ENCODE data around the gene SLC7A4.
"Not testable (repeated sequence)": the region's sequence is repeated elsewhere in the genome, so short reads cannot be mapped to it uniquely, and the experiment has no call there.

The SLC7A4 gene

DNA sequence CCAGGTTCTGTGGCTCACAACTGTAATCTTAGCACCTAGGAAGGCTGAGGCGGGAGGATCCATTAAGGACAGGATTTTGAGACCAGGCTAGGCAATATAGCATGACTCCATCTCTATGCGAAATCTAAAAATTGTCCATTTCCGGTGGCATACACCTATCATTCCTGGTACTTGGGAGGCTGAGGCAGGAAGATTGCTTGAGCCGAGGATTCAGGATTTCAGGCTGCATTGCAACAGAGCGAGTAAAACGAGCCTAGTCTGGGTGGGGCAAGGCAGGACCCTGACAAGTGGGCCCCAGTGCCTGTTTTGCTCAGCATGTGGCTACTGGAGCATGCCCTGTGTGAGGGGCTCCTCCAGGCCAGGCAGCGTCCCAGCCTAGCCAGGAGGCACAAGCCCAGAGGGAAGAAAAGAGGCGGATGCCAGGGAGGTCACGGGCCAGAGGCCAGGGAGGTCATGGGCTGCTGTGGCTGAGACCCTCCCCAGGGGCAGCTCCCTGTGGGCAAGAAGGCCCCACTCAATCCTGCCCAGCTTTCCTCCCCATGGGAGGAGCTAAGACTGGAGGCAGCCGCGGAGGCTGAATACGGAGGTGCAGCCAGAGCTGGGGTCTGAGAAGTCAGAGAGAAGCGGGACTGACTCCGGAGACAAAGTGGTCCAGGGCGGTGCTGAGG, 21.8 kb upstream of the SLC7A4 start:
- no peak for DNase-seq (ENCODE audit: low spot score)
- in situ Hi-C loops (cut with MboI; ENCODE audit: low sequenced_read_pairs, unreplicated experiment): no loop called here

GRCh38 chr22:21052715-21053459, 20.5 kb upstream of the SLC7A4 start:
- in situ Hi-C loops (cut with MboI; ENCODE audit: low sequenced_read_pairs, unreplicated experiment): no loop called here
- no peak for DNase-seq (ENCODE audit: low spot score)
- TF ChIP-seq CTCF (IDR thresholded peaks at IDR 0.05; ENCODE audit: borderline replicate concordance, control extremely low read depth, extremely low read depth, insufficient read depth, missing control alignments): no peak

More for the DNA sequence above, 21.8 kb upstream of the SLC7A4 start:
- no peak for TF ChIP-seq CTCF (IDR thresholded peaks at IDR 0.05; ENCODE audit: borderline replicate concordance, control extremely low read depth, extremely low read depth, insufficient read depth, missing control alignments)

DNA sequence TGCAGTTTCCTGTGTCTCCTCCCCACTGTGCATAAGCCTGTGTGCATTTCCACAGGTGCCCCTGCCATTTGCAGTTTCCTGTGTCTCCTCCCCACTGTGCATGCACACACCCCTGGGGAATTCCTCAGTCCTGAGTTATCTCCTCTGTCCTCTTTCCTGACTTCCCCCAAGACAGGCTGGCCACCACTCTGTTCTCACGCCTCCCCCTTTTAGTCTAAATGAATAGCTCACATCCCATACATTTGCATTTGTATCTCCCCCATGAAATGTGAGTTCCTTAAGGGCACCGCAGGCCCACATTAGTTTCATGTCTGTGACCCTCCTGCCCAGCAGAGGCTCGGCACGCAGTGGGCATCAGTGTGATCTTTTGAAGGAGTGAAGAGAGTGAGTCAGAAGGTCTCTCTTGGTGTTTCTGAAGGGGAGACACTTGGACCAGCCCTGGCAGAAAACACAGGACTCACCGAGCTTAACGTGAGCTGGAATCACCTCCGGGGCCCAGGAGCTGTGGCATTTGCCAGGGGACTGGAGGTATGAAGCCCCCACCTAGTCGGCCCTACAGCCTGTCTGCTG, 19.6 kb upstream of the SLC7A4 start:
- DNase-seq (ENCODE audit: low spot score): no peak
- TF ChIP-seq CTCF (IDR thresholded peaks at IDR 0.05; ENCODE audit: borderline replicate concordance, control extremely low read depth, extremely low read depth, insufficient read depth, missing control alignments): no peak
- in situ Hi-C loops (cut with MboI; ENCODE audit: low sequenced_read_pairs, unreplicated experiment): no loop called here

GRCh38 chr22:21051145-21051830, 18.9 kb upstream of the SLC7A4 start:
- in situ Hi-C loops (cut with MboI; ENCODE audit: low sequenced_read_pairs, unreplicated experiment): no loop called here
- DNase-seq (ENCODE audit: low spot score): peak; percentile 18
- no peak for TF ChIP-seq CTCF (IDR thresholded peaks at IDR 0.05; ENCODE audit: borderline replicate concordance, control extremely low read depth, extremely low read depth, insufficient read depth, missing control alignments)

- DNase-seq (ENCODE audit: low spot score); in situ Hi-C loops (cut with MboI; ENCODE audit: low sequenced_read_pairs, unreplicated experiment): not testable (repeated sequence)
Observed at GRCh38 chr22:21048965-21049364, 16.6 kb upstream of the SLC7A4 start.

DNA sequence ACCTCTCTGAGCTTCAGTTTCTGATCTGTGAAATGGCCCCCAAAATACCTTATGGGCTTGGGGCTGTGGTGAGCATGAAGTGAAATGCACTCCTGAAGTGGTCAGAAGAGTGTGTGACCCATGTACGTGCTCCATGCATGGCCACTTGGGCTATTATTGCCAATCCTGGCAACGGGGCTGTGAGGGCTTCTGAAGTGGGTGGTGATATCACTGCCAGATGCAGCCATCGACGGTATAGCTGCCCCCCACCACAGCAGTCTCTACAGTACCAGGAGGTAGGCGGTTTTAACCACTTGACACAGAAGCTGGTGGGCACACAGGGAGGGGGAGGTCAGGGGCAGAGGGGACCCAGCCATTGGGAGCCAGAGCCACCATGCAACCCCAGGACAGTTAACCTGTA, 16.1 kb upstream of the SLC7A4 start:
- DNase-seq (ENCODE audit: low spot score); in situ Hi-C loops (cut with MboI; ENCODE audit: low sequenced_read_pairs, unreplicated experiment): not testable (repeated sequence)

- DNase-seq (ENCODE audit: low spot score): no peak
- in situ Hi-C loops (cut with MboI; ENCODE audit: low sequenced_read_pairs, unreplicated experiment): no loop called here
- no peak for TF ChIP-seq CTCF (IDR thresholded peaks at IDR 0.05; ENCODE audit: borderline replicate concordance, control extremely low read depth, extremely low read depth, insufficient read depth, missing control alignments)
Observed at GRCh38 chr22:21047730-21048129, 15.4 kb upstream of the SLC7A4 start.
